NCI-H187 treated with DMSO at 0.1 percent for 48 hours (cell line): ENCODE data around the gene MYH16.
A peak's percentile ranks its signal among the peaks of the same experiment; 100 is the strongest.
"Not testable (repeated sequence)": the region's sequence is repeated elsewhere in the genome, so short reads cannot be mapped to it uniquely, and the experiment has no call there.

Source experiments
- DNase-seq: peaks from one replicate; lab custom pipeline; 2025; lab: John Stamatoyannopoulos, UW

Gene MYH16

GRCh38 chr7:99305473-99306260, 33.0 kb downstream of the MYH16 start:
- no peak for DNase-seq

- no peak for DNase-seq
Observed at GRCh38 chr7:99308461-99309074, 35.9 kb downstream of the MYH16 start.

GRCh38 chr7:99309111-99309510, 36.5 kb downstream of the MYH16 start:
- no peak for DNase-seq

- DNase-seq = no peak
Observed at GRCh38 chr7:99310004-99310403, 37.4 kb downstream of the MYH16 start.

- DNase-seq = no peak
Observed at GRCh38 chr7:99311702-99312101, 39.1 kb downstream of the MYH16 start.

- DNase-seq = peak; percentile 3
Observed at GRCh38 chr7:99312316-99313203, 39.9 kb downstream of the MYH16 start.

GRCh38 chr7:99313204-99313573, 40.5 kb downstream of the MYH16 start:
- no peak for DNase-seq

- DNase-seq = peak; percentile 14
Observed at GRCh38 chr7:99314504-99314903, 41.9 kb downstream of the MYH16 start.

GRCh38 chr7:99320371-99320770, 47.7 kb downstream of the MYH16 start:
- DNase-seq = no peak

- not testable (repeated sequence) for DNase-seq
Observed at GRCh38 chr7:99322659-99323058, 50.0 kb downstream of the MYH16 start.

GRCh38 chr7:99324559-99324958, 51.9 kb downstream of the MYH16 start:
- DNase-seq = no peak

- DNase-seq = no peak
Observed at GRCh38 chr7:99325001-99325493, 52.4 kb downstream of the MYH16 start.

- peak; percentile 61 for DNase-seq
Observed at GRCh38 chr7:99325592-99326407, 53.2 kb downstream of the MYH16 start, which contains the start of gene ARPC1A. ARPC1A (plus strand) TSS chr7:99325898; CDS start chr7:99333354, 7,456 bp downstream.

- no peak for DNase-seq
Observed at GRCh38 chr7:99326408-99326782, 53.8 kb downstream of the MYH16 start.

GRCh38 chr7:99330314-99330961, 57.8 kb downstream of the MYH16 start:
- DNase-seq = not testable (repeated sequence)

GRCh38 chr7:99331002-99331401, 58.4 kb downstream of the MYH16 start:
- DNase-seq = no peak

- DNase-seq = no peak
Observed at GRCh38 chr7:99339595-99339994, 67.0 kb downstream of the MYH16 start.

GRCh38 chr7:99340659-99341058, 68.0 kb downstream of the MYH16 start:
- no peak for DNase-seq

GRCh38 chr7:99344061-99344647, 71.5 kb downstream of the MYH16 start:
- DNase-seq = no peak

GRCh38 chr7:99350641-99351040, 78.0 kb downstream of the MYH16 start:
- not testable (repeated sequence) for DNase-seq

- no peak for DNase-seq
Observed at GRCh38 chr7:99352247-99352646, 79.6 kb downstream of the MYH16 start.
